ENCODE data around the gene ZNF862. TPM values are rescaled to one million over a fixed set of nuclear protein-coding genes. Genes with fewer than 3 reads are reported as not detected.

Gene ZNF862
- total RNA-seq, 2 experiments from 2014 or later = 7.9 to 9.1 TPM

- Histone ChIP-seq H3K4me2 (ENCODE audit: low read length) (no peak overlapping the region), H3K79me2 (ENCODE audit: insufficient read depth, low read depth, low read length) (no peaks in the 10 kb centered on the region), H3K9me3 (ENCODE audit: low read length) (no peaks in the 10 kb centered on the region), H2AFZ (ENCODE audit: low read length) (no peak overlapping the region), H3K9me2 (ENCODE audit: insufficient read depth, low read length) (no peaks in the 10 kb centered on the region), H3K4me3 (ENCODE audit: low read depth, low read length, poor library complexity, severe bottlenecking) (no peak overlapping the region), H4K20me1 (ENCODE audit: insufficient read depth, low read length) (no peaks in the 10 kb centered on the region), H3K36me3 (ENCODE audit: insufficient read depth, low read length) (no peaks in the 10 kb centered on the region), H3K27ac (ENCODE audit: low read depth, low read length, poor library complexity, severe bottlenecking) (no peak overlapping the region), H3K4me1 (ENCODE audit: insufficient read depth, low read length, poor library complexity, severe bottlenecking) (no peaks in the 10 kb centered on the region)
- POLR2A ChIA-PET = no interaction called here
- BruUV-seq (replicated peaks) = no TSS peak
- TF ChIP-seq EZH2phosphoT487 (IDR thresholded peaks at IDR 0.05; ENCODE audit: borderline replicate concordance, low read depth, low read length) (no peak), CTCF (conservative IDR thresholded peaks at IDR 0.05; ENCODE audit: low read length) (no peak)
- intact Hi-C loops (cut with micrococcal nuclease; ENCODE audit: unreplicated experiment) = no loop called here
- no peak for DNase-seq (ENCODE audit: low spot score)
- CTCF ChIA-PET (ENCODE audit: unreplicated experiment) = no interaction called here
Measured at GRCh38 chr7:149815121-149815520, 23.1 kb upstream of the ZNF862 start.

- DNase-seq (ENCODE audit: low spot score) = no peak
- H4K20me1 ChIP-seq (ENCODE audit: insufficient read depth, low read length) = no peaks in the 10 kb centered on the region
- CTCF ChIA-PET (ENCODE audit: unreplicated experiment) = no interaction called here
- H3K79me2 ChIP-seq (ENCODE audit: insufficient read depth, low read depth, low read length) = no peaks in the 10 kb centered on the region
- H3K9me3 ChIP-seq (ENCODE audit: low read length) = no peaks in the 10 kb centered on the region
- POLR2A ChIA-PET = no interaction called here
- H2AFZ ChIP-seq (ENCODE audit: low read length) = no peak overlapping the region
- H3K4me2 ChIP-seq (ENCODE audit: low read length) = no peak overlapping the region
- H3K27ac ChIP-seq (ENCODE audit: low read depth, low read length, poor library complexity, severe bottlenecking) = no peak overlapping the region
- H3K4me3 ChIP-seq (ENCODE audit: low read depth, low read length, poor library complexity, severe bottlenecking) = no peak overlapping the region
- no peaks in the 10 kb centered on the region for H3K36me3 ChIP-seq (ENCODE audit: insufficient read depth, low read length)
- H3K9me2 ChIP-seq (ENCODE audit: insufficient read depth, low read length) = no peaks in the 10 kb centered on the region
- no peaks in the 10 kb centered on the region for H3K4me1 ChIP-seq (ENCODE audit: insufficient read depth, low read length, poor library complexity, severe bottlenecking)
- TF ChIP-seq EZH2phosphoT487 (IDR thresholded peaks at IDR 0.05; ENCODE audit: borderline replicate concordance, low read depth, low read length) (no peak), CTCF (conservative IDR thresholded peaks at IDR 0.05; ENCODE audit: low read length) (no peak)
- intact Hi-C loops (cut with micrococcal nuclease; ENCODE audit: unreplicated experiment) = no loop called here
- no TSS peak for BruUV-seq (replicated peaks)
Measured at GRCh38 chr7:149815661-149816266, 22.4 kb upstream of the ZNF862 start.

- intact Hi-C loops (cut with micrococcal nuclease; ENCODE audit: unreplicated experiment) = no loop called here
- ChIA-PET CTCF (ENCODE audit: unreplicated experiment) (no interaction called here), POLR2A (no interaction called here)
- no TSS peak for BruUV-seq (replicated peaks)
- no peak overlapping the region for H3K4me3 ChIP-seq (ENCODE audit: low read depth, low read length, poor library complexity, severe bottlenecking)
- TF ChIP-seq EZH2phosphoT487 (IDR thresholded peaks at IDR 0.05; ENCODE audit: borderline replicate concordance, low read depth, low read length) (no peak), CTCF (conservative IDR thresholded peaks at IDR 0.05; ENCODE audit: low read length) (no peak)
- H3K79me2 ChIP-seq (ENCODE audit: insufficient read depth, low read depth, low read length) = no peaks in the 10 kb centered on the region
- no peaks in the 10 kb centered on the region for H3K9me3 ChIP-seq (ENCODE audit: low read length)
- no peak for DNase-seq (ENCODE audit: low spot score)
- H2AFZ ChIP-seq (ENCODE audit: low read length) = no peak overlapping the region
- H3K9me2 ChIP-seq (ENCODE audit: insufficient read depth, low read length) = no peaks in the 10 kb centered on the region
- H3K4me2 ChIP-seq (ENCODE audit: low read length) = no peak overlapping the region
- no peaks in the 10 kb centered on the region for H3K4me1 ChIP-seq (ENCODE audit: insufficient read depth, low read length, poor library complexity, severe bottlenecking)
- no peaks in the 10 kb centered on the region for H4K20me1 ChIP-seq (ENCODE audit: insufficient read depth, low read length)
- no peak overlapping the region for H3K27ac ChIP-seq (ENCODE audit: low read depth, low read length, poor library complexity, severe bottlenecking)
- H3K36me3 ChIP-seq (ENCODE audit: insufficient read depth, low read length) = no peaks in the 10 kb centered on the region
Measured at GRCh38 chr7:149816267-149816751, 21.9 kb upstream of the ZNF862 start.
